ENCODE measurements around the gene SULT4A1. TPM values are rescaled to one million over a fixed set of nuclear protein-coding genes. Genes with fewer than 3 reads are reported as not detected.

Gene SULT4A1
- total RNA-seq, 4 donors from 2014 or later: not detected

GRCh38 chr22:43880541-43880991, 18.3 kb upstream of the SULT4A1 start:
- H3K4me3 ChIP-seq: no peak overlapping the region
- intact Hi-C loops (cut with DNase I): no loop called here
- H3K27ac ChIP-seq: no peak overlapping the region
- no peaks in the 10 kb centered on the region for H3K4me1 ChIP-seq
- TF ChIP-seq, protein P1, sequence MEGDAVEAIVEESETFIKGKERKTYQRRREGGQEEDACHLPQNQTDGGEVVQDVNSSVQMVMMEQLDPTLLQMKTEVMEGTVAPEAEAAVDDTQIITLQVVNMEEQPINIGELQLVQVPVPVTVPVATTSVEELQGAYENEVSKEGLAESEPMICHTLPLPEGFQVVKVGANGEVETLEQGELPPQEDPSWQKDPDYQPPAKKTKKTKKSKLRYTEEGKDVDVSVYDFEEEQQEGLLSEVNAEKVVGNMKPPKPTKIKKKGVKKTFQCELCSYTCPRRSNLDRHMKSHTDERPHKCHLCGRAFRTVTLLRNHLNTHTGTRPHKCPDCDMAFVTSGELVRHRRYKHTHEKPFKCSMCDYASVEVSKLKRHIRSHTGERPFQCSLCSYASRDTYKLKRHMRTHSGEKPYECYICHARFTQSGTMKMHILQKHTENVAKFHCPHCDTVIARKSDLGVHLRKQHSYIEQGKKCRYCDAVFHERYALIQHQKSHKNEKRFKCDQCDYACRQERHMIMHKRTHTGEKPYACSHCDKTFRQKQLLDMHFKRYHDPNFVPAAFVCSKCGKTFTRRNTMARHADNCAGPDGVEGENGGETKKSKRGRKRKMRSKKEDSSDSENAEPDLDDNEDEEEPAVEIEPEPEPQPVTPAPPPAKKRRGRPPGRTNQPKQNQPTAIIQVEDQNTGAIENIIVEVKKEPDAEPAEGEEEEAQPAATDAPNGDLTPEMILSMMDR (IDR thresholded peaks at IDR 0.05): no peak
- TF ChIP-seq POLR2A (IDR thresholded peaks at IDR 0.05): no peak
- peaks cover 0 to 91% (median 0%) of the 10 kb centered on the region in 4 donors for H3K27me3 ChIP-seq
- 60% methylated on average over 1 of the region's 15 CpGs; no CpG with 5 or more reads in 1 of the 2 donors for WGBS, 2 donors
- no peaks in the 10 kb centered on the region for H3K9me3 ChIP-seq
- DNase-seq: no peak
- H3K36me3 ChIP-seq: no peaks in the 10 kb centered on the region

DNA sequence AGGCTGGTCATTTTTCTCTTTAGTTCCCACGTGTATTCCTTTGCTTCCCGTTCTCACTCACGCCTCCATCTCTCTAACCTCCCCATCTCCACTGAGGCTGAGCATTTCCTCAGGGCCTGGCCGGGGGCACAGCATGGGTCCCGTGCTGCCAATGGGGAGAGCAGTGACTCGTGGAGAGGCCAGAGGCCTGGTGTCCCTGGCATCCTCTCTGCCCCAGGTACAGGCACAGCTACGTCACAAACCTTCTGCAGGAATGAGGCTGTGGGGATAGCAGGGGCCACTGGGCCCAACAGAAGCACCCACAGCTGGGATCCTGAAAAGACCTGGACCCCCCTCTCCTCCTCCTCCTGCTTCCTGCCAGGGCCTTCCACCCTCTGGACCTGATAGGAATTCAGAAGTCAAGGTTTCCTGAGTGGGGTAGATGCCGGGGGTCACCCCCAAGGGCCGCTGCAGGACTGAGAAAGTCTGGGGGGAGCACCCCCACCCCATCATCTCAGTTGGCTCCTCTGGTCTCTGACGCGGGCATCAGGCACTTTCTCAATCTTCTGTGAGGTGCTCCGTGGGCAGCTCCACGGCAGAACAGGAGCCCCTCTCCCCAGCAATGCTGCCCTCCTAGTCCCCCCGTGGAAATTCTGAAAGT, 17.7 kb upstream of the SULT4A1 start:
- Histone ChIP-seq H3K4me3 (no peak overlapping the region), H3K27me3 (peaks cover 0 to 91% (median 0%) of the 10 kb centered on the region in 4 donors), H3K27ac (no peak overlapping the region), H3K4me1 (no peaks in the 10 kb centered on the region), H3K36me3 (no peaks in the 10 kb centered on the region), H3K9me3 (no peaks in the 10 kb centered on the region)
- TF ChIP-seq POLR2A (IDR thresholded peaks at IDR 0.05): no peak
- TF ChIP-seq, protein P1 (IDR thresholded peaks at IDR 0.05): no peak
- no peak for DNase-seq
- 73 to 82% methylated on average over 6 to 9 of the region's 14 CpGs for WGBS, 2 donors
- intact Hi-C loops (cut with DNase I): no loop called here

DNA sequence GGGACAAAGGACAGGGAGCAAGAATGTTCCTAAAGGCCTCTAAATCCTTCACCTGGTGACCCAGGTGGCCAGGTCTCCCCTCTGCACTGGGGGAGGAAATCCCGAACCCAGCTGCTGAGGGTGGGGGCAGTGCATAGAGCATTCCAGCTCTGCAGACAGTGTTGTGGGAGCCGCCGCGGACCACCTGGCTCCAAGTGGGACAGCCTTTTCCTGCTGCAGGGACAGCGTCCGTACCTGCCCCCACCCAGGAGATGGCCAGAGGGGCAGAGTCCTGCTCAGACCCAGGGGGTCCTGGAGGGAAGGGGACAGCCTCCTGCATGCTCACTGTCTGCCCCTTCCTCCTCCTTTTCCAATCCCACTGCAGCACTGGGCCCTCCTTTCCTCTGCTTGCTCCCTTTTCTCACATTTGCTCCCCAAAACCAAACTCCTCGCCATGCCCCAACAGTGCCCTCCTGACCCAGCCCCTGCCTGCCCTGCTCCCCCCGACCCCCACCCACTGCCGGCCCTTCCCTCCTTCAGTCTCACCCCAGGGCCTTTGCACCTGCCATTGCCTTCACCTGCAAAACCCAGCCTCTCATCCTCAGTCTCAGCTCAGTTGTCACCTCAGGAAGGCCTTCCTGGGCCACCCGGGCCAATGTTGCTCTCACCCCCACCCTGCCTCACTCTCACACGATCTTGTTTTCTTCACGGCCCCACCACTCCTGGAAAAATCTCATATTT, 16.7 kb upstream of the SULT4A1 start:
- 40 to 51% methylated on average over 6 to 11 of the region's 12 CpGs for WGBS, 2 donors
- no peak for DNase-seq
- Histone ChIP-seq H3K27ac (no peak overlapping the region), H3K4me1 (no peaks in the 10 kb centered on the region), H3K36me3 (no peaks in the 10 kb centered on the region), H3K27me3 (peaks cover 0 to 93% (median 0%) of the 10 kb centered on the region in 4 donors), H3K9me3 (no peaks in the 10 kb centered on the region), H3K4me3 (no peak overlapping the region)
- intact Hi-C loops (cut with DNase I): no loop called here
- no peak for TF ChIP-seq POLR2A (IDR thresholded peaks at IDR 0.05)
- TF ChIP-seq, protein P1 (IDR thresholded peaks at IDR 0.05): no peak

DNA sequence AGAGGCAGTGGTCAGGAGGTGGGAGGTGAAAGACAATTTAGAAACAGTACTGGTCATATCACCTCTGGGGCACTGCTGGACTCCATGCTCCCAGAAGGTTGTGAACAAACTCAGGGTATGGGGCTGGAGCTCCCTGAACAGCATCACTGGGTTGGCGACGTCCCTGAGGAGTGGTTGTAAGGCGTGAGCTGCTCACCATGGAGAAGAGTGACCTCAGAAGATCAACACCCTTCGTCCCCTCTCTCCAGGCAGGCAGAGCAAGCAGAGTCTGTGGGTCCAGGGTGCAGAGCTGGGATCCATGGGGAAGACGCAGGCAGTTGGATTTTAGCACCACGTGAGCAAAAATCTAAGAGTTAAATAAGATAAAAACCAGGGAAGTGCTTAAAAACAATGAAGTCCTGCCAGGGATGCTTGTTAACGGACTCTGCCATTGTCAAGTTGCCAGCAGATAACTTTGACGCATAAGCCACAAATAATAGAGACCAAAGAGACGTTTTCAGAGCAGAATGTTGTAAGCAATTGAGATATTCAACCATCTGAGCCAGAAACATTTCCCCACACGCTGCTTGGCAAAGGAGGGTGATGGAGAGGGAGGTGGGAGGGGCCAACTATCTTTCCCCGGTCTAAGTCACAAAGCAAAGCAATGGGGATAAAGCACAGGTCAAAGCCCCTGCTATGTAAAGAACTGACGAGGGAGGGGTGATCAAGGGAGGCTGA, 15.9 kb upstream of the SULT4A1 start:
- intact Hi-C loops (cut with DNase I): no loop called here
- Histone ChIP-seq H3K4me1 (no peaks in the 10 kb centered on the region), H3K36me3 (no peaks in the 10 kb centered on the region), H3K27me3 (peaks cover 0 to 93% (median 0%) of the 10 kb centered on the region in 4 donors), H3K9me3 (no peaks in the 10 kb centered on the region), H3K27ac (no peak overlapping the region), H3K4me3 (no peak overlapping the region)
- no peak for DNase-seq
- 27 to 40% methylated on average over 10 to 12 of the region's 12 CpGs for WGBS, 2 donors
- TF ChIP-seq, protein P1 (IDR thresholded peaks at IDR 0.05): no peak
- TF ChIP-seq POLR2A (IDR thresholded peaks at IDR 0.05): no peak

Data from esophagus squamous epithelium (tissue), 5 donors.